Measurements from ENCODE around the gene P2RY1.

DNA sequence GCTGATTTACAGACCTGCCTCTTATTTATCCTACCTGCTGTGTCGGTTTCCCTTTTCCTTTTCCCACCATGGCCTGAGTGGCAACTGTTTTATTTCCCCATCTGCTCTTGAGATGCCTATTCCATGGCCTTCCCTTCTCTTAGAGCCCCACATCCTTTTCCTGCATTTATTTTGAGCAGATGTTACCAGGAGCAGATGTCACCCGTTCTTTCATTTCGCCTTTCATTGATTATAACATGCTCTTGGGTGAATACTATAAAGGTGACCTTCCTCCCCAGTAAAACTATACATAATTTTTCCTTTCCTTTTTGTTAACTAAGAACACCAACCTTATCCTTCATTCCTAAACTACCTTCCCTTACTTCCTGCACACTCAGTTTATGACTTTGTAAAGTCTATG, 8.5 kb upstream of the P2RY1 start:
- TF ChIP-seq CTCF (IDR thresholded peaks at IDR 0.05) (no peak), POLR2A (IDR thresholded peaks at IDR 0.05) (no peak), POLR2AphosphoS5 (IDR thresholded peaks at IDR 0.05) (no peak)

All from breast epithelium (tissue), 3 donors.